ENCODE data around the gene PARD3.

The PARD3 gene

DNA sequence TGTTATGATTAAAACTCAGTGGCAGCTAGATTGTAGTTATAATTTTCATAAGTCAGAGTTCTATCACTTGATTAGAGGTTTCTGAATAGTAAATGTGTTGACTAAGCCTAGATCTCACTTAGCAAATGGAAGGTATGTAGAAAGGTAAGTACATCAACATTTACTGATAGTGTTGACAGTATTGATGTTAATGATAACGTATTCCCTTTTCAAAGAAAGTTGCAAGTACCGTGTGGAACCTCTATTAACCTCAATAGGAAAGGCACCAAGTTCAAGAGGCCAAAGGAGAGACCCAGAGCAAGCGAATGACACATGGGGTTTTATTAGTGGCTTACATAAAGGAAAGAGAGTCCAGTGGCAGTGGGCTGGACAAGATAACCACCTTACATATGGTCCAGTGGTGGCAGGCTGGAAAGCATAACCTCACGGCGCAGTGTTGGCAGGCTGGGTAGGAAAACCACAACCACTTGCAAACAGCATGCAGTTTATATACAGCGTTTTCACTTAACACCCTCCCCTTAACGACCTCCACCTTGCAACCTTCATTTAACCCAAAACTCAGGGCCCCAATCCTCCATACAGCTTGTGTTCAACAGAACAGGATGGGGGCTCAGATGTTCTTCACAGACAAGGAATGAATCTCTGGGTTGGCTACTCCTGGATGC lies 611.0 kb downstream of the PARD3 start:
- Histone ChIP-seq H3K27ac (ENCODE audit: low read depth, low read length) (no peak overlapping the region), H3F3A (ENCODE audit: control insufficient read depth, insufficient read depth) (no peaks in the 10 kb centered on the region), H3K4me2 (ENCODE audit: low read length) (no peak overlapping the region), H4K20me1 (ENCODE audit: control insufficient read depth, insufficient read depth, low read depth, low read length) (no peaks in the 10 kb centered on the region), H3K36me3 (ENCODE audit: control insufficient read depth, low read length) (no peaks in the 10 kb centered on the region), H3K27me3 (ENCODE audit: control insufficient read depth, low read length) (no peaks in the 10 kb centered on the region), H3K4me1 (ENCODE audit: control insufficient read depth, low read length) (no peaks in the 10 kb centered on the region), H3K9me2 (replicated peaks; ENCODE audit: control insufficient read depth, low read length) (no peaks in the 10 kb centered on the region), H3K9me3 (ENCODE audit: control insufficient read depth, insufficient read depth, low read length) (no peaks in the 10 kb centered on the region), H3K79me2 (ENCODE audit: control insufficient read depth, low read length) (no peaks in the 10 kb centered on the region), H3K4me3 (ENCODE audit: low read length) (no peak overlapping the region)
- TF ChIP-seq EZH2phosphoT487 (IDR thresholded peaks at IDR 0.05; ENCODE audit: borderline replicate concordance, low read length), result no peak
- TF ChIP-seq, protein P1, sequence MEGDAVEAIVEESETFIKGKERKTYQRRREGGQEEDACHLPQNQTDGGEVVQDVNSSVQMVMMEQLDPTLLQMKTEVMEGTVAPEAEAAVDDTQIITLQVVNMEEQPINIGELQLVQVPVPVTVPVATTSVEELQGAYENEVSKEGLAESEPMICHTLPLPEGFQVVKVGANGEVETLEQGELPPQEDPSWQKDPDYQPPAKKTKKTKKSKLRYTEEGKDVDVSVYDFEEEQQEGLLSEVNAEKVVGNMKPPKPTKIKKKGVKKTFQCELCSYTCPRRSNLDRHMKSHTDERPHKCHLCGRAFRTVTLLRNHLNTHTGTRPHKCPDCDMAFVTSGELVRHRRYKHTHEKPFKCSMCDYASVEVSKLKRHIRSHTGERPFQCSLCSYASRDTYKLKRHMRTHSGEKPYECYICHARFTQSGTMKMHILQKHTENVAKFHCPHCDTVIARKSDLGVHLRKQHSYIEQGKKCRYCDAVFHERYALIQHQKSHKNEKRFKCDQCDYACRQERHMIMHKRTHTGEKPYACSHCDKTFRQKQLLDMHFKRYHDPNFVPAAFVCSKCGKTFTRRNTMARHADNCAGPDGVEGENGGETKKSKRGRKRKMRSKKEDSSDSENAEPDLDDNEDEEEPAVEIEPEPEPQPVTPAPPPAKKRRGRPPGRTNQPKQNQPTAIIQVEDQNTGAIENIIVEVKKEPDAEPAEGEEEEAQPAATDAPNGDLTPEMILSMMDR (IDR thresholded peaks at IDR 0.05; ENCODE audit: low read depth, low read length, poor library complexity, severe bottlenecking), result no peak

GRCh38 chr10:34200355-34200901 lies 614.7 kb downstream of the PARD3 start:
- Histone ChIP-seq H3K4me1 (ENCODE audit: control insufficient read depth, low read length) (no peaks in the 10 kb centered on the region), H3K27ac (ENCODE audit: low read depth, low read length) (no peak overlapping the region), H3K27me3 (ENCODE audit: control insufficient read depth, low read length) (no peaks in the 10 kb centered on the region), H3F3A (ENCODE audit: control insufficient read depth, insufficient read depth) (no peaks in the 10 kb centered on the region), H3K79me2 (ENCODE audit: control insufficient read depth, low read length) (no peaks in the 10 kb centered on the region), H4K20me1 (ENCODE audit: control insufficient read depth, insufficient read depth, low read depth, low read length) (no peaks in the 10 kb centered on the region), H3K36me3 (ENCODE audit: control insufficient read depth, low read length) (no peaks in the 10 kb centered on the region), H3K4me3 (ENCODE audit: low read length) (no peak overlapping the region), H3K4me2 (ENCODE audit: low read length) (no peak overlapping the region), H3K9me3 (ENCODE audit: control insufficient read depth, insufficient read depth, low read length) (no peaks in the 10 kb centered on the region), H3K9me2 (replicated peaks; ENCODE audit: control insufficient read depth, low read length) (no peaks in the 10 kb centered on the region)
- no peak for TF ChIP-seq EZH2phosphoT487 (IDR thresholded peaks at IDR 0.05; ENCODE audit: borderline replicate concordance, low read length)
- TF ChIP-seq, protein P1 (IDR thresholded peaks at IDR 0.05; ENCODE audit: low read depth, low read length, poor library complexity, severe bottlenecking), result no peak

GRCh38 chr10:34198953-34199352 lies 616.1 kb downstream of the PARD3 start:
- no peaks in the 10 kb centered on the region for H3K79me2 ChIP-seq (ENCODE audit: control insufficient read depth, low read length)
- no peaks in the 10 kb centered on the region for H3K4me1 ChIP-seq (ENCODE audit: control insufficient read depth, low read length)
- H3K9me2 ChIP-seq (replicated peaks; ENCODE audit: control insufficient read depth, low read length), result no peaks in the 10 kb centered on the region
- H4K20me1 ChIP-seq (ENCODE audit: control insufficient read depth, insufficient read depth, low read depth, low read length), result no peaks in the 10 kb centered on the region
- no peak overlapping the region for H3K4me3 ChIP-seq (ENCODE audit: low read length)
- H3K9me3 ChIP-seq (ENCODE audit: control insufficient read depth, insufficient read depth, low read length), result no peaks in the 10 kb centered on the region
- H3K4me2 ChIP-seq (ENCODE audit: low read length), result no peak overlapping the region
- H3K27ac ChIP-seq (ENCODE audit: low read depth, low read length), result no peak overlapping the region
- no peaks in the 10 kb centered on the region for H3K36me3 ChIP-seq (ENCODE audit: control insufficient read depth, low read length)
- H3K27me3 ChIP-seq (ENCODE audit: control insufficient read depth, low read length), result no peaks in the 10 kb centered on the region
- no peak for TF ChIP-seq EZH2phosphoT487 (IDR thresholded peaks at IDR 0.05; ENCODE audit: borderline replicate concordance, low read length)
- TF ChIP-seq, protein P1 (IDR thresholded peaks at IDR 0.05; ENCODE audit: low read depth, low read length, poor library complexity, severe bottlenecking), result no peak
- no peaks in the 10 kb centered on the region for H3F3A ChIP-seq (ENCODE audit: control insufficient read depth, insufficient read depth)
